GM19025 (cell line): Measurements from ENCODE around the gene LSM14B.
"Not testable (repeated sequence)": the region's sequence is repeated elsewhere in the genome, so short reads cannot be mapped to it uniquely, and the experiment has no call there.

ENCODE experiments used
- ATAC-seq: cut with Tn5 transposase; IDR thresholded peaks from one replicate; pipeline ENCODE4 v1.9.1; 2021; ENCODE audit warnings: mild to moderate bottlenecking, low read depth, moderate library complexity; ENCODE audit not compliant: unreplicated experiment

LSM14B gene

DNA sequence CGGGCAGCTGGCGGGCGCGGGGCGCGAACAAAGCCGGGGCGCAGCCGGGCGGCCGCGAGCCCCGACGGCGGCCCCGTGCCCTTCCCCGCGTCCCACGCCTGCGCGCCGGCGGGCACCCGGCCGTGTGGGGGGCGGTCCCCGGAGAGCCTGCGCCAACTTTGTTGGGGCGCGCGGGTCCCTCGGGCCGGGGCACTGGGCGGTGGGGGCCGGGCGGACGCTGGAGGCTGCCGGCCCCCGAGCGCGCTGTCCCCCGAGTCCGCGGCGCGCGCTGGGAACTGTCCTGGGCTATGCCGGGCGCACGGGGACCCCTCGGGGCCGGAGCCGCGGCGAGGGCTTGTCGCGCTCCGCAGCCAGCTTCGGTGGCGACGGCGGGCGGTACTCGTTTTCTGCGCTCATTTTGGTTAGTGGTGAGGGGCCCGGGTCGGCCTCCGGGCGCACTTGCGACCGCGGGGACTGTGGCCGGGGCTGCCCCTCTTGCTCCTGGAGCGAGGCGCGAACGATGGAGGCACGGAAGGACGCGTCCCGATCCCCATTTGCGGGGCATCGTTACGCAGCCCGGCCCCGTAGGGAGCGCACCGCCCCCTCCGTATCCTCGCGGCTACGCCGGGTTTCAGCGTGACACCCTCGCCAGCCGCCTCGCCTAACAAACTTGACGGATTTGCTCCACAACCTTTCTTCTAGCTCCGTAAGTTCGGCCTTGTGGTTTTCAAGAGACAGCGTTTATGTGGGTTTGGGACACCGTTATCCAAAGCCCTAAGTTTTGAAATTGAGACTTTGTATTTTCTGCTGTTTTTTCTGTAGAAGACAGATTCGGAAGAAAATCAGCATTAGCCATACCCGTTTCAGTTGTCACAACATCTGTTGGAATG is 21.9 kb downstream of the LSM14B start:
- ATAC-seq = peak; percentile 1

DNA sequence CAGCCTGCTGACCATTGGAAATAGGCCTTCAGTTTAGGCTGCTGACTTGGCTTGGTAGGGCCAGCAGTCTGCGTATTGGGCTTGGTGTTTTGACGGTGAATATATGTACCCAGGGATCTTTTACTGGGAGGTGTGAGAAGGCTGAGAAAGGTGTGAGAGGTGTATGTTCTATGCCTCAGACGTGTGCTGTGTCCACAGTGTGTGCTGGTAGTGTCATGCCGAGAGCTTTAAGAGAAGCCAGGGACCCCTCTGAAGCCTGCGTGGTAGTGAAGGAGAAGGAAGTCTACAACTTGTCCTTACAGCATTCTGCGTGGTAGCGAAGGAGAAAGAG is 23.4 kb downstream of the LSM14B start:
- ATAC-seq = no peak

DNA sequence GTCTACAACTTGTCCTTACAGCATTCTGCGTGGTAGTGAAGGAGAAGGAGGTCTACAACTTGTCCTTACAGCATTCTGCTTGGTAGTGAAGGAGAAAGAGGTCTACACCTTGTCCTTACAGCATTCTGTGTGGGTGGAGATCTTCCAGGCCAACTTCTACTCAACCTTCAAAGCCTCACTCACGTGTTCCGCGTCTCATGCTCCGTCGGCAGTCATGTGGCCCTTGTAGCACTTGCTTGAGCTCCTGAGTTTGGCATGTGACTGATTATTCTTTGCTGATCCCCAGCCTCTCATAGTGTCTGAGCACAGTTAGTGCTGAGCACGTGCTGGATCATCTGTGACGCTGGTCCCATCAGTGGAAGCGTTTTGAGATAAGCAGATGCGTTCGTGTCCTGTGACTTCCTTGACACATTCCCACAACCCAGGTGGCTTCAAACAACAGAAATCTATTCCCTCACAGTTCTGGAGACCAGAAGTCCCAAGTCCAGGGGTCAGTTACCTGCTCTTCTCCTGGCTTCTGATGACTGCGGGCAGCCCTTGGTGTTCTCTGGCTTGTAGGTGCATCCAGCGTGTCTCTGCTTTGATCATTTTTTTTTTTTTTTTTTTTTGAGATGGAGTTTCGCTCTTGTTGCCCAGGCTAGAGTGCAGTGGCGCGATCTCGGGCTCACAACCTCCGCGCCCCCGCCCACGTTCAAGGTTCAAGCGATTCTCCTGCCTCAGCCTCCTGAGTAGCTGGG is 23.9 kb downstream of the LSM14B start:
- ATAC-seq = no peak

DNA sequence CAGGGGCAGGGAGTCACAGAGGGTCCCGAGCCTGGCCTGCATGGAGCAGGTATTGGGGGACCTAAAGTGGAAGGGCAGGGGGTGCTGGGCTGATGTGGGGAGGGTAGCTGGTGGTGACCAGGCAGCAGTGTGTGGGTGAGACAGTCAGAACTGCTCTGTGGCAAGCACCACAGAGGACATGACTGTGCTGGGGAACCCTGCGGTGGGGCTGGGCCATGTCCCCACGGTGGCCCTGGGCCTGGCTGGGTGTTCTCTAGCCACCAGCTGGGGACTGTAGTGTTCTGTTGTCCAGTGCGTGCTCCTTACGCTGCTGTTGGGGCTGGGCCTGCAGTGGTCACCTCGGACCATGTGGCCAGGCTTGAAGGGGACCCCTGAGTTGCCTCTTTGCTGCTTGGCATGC is 24.9 kb downstream of the LSM14B start:
- no peak for ATAC-seq

DNA sequence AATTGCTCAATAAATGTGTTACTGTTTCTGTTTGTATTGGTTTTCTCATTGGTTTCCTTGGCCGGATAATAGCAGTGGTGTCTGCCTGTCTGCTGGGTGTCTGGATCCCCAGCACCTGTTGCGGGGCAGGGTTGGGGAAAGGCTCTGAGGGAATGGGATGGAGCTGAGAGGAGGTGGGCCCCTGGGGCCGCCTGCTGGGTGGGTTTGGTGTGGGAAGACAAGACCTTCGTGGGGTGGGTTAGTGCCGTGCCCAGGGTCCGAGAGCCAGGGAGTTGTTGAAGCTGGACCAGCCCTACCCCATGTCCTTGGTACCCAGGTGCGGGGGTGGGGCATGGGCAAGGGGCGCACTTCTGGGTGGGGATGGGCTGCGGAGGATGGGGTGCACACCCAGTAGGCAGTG is 25.3 kb downstream of the LSM14B start:
- no peak for ATAC-seq

DNA sequence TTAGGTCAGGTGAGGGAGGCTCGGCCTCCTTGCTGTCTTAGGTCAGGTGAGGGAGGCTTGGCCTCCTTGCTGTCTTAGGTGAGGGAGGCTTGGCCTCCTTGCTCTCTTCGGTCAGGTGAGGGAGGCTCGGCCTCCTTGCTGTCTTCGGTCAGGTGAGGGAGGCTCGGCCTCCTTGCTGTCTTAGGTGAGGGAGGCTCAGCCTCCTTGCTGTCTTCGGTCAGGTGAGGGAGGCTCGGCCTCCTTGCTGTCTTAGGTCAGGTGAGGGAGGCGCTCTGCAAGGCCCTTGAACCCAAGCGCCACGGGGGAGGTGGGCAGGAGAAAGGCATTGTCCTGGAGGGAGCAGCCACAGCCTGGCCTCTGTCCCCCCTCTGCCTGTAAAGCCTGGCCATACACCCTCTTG is 26.1 kb downstream of the LSM14B start:
- ATAC-seq = not testable (repeated sequence)

DNA sequence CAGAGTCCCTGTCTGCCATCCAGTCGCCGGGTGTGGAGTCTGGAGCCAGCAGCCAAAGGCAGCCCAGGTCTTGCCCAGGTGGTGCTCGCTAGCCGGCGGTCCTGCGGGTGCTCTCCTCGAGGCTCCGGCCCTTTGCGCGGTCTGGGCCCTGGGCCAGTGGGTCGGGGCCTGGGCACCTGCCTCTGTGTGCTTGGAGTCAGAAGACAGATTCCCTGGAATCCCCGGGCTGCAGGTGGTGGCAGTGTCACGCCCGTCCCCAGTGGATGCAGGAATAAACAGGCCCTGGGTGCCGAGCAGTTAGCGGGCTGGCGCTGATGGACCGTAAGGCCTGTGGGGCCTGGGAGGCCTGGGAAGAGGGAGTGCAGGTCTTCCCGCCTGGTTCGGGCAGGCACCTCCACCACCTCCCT is 26.6 kb downstream of the LSM14B start:
- no peak for ATAC-seq

DNA sequence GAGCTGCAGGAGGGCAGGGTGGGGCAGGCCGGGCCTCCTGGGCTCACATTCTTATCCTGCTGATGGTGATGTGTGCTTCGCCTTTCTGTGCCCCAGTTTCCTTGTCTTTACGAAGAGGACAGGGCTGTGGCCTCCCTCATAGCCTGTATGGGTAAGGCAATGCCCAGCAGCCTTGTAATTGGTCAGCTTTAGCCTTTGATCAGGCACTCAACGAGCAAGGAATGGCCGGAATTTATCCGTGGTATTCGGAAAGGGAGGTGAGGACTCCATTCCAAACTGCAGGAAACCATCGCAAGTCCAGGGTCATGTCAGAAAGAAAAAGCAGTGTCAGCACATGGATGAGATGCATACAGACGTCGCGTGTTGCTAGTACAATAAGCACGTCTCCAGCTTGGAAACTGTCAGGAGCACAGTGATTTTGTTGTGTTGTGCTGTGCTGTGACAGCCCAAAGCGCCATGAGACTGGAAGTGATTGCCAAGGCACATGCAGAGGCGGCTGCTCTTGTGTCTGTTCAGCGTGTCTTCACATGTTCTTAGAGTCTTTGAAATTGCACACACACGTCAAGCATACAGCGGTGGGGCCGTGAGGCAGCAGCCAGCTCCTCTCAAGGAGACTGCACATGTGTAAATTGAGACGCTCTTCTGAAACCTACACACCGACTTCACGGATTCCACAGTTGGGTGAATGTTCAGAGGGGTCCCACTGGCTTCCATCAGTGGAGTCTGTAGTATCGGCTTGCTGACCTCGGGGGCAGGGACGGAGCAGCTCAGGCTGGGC is 27.4 kb downstream of the LSM14B start:
- no peak for ATAC-seq

DNA sequence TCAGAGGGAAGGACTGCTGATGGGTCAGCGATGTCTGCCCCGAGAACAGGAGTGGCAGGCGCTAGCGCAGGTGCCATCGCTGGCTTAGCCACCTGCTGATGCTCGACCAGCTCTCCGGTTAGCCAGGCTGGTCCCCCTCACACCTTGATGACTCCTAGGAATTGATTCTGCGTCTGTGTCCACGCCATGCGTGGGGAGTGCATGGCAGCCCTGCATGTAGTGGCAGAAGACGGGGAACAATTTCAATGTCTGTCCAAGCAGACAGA is 28.0 kb downstream of the LSM14B start:
- ATAC-seq = no peak

DNA sequence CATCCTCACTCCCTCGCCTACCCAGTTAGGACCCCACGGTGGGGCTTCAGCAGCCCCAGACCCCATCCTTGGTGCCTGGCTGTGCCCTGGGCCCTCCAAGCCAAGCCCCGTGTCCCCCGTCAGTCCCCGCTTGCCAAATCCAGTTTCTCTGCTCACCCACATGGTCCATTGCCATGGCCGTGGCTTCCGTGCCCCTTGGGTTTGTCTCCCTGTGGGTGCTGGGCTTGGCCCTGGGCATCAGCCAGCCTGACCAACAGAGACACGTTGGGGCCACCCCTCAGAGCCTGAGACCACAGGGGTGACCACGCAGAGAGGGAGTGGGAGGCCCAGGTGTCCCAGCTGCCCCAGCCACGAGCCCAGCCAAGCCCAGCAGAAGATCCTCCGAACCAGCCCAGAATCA is 28.9 kb downstream of the LSM14B start:
- ATAC-seq = no peak

DNA sequence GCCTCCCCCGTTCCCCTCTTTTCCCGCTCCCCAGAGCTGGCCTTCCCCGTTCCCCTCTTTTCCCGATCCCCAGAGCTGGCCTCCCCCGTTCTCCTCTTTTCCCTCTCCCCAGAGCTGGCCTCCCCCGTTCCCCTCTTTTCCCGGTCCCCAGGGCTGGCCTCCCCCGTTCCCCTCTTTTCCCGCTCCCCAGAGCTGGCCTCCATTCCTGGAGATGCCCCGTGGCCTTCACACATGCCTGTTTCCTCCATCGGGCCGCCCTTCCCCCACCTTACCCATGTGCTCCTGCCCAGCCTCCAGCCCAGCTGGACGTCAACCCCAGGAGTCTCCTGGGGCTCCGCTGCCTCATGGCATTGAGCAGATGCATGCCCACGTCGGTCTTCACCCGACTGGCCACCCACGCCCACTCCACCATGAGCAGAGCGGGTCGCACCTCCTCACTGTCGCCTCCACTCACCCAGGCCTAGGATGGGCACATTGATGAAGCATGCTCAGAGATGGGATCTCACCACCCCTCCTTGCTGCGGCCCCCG is 29.6 kb downstream of the LSM14B start:
- ATAC-seq = no peak

DNA sequence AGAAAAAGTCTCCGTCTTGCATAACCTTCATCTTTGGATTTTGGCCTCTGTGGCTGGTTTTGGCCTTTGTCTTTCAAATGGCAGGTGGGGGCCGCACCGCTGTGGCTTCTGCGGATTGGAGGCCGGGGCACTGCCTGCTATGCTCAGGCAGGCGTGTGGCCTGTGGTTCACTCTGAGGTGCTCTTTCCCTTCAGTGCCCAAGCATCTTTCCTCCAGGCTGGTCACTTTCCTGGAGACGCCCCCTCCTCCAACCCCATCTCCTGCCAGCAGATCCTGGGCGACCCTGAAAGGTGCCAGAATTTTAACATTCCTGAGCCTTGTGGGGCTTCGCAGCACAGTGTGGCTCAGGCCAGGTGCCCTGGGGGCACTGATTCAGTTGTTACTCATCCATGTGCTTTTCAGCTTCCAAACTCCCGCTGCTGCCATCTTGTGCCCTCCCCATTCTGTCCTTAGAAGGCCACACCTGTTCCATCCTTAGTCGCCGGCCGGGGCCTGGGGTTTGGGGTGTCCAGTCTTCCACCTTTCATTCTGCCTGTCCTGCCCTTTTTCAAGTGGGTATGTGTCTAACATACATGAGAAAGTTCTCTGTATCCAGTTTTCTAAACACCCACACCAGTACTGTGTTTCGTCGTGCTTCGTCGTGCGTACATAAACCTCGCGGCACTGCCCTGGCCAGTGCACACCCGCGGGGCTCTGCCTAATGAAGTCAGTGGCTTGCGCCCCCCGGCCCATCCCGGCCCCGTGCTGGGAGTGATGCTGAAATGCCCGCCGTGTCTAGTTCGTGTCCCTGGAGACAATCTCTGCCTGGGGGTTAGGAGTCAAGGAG is 33.4 kb downstream of the LSM14B start:
- no peak for ATAC-seq

DNA sequence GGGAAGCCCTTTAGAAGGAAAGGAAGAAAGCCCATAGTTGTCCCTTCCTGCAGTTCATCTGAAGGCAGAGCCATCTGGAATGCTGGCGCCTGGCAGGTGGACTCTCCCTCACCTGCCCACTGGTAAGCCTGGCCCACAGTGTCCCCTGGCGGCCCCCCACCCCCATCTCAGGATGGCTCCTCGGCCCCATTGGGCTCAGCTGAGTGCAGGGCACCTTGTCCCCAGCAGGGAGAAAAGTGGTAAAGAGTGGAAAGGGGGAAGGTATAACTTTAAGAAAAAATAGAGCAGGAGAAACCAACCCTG is 33.9 kb downstream of the LSM14B start:
- no peak for ATAC-seq

DNA sequence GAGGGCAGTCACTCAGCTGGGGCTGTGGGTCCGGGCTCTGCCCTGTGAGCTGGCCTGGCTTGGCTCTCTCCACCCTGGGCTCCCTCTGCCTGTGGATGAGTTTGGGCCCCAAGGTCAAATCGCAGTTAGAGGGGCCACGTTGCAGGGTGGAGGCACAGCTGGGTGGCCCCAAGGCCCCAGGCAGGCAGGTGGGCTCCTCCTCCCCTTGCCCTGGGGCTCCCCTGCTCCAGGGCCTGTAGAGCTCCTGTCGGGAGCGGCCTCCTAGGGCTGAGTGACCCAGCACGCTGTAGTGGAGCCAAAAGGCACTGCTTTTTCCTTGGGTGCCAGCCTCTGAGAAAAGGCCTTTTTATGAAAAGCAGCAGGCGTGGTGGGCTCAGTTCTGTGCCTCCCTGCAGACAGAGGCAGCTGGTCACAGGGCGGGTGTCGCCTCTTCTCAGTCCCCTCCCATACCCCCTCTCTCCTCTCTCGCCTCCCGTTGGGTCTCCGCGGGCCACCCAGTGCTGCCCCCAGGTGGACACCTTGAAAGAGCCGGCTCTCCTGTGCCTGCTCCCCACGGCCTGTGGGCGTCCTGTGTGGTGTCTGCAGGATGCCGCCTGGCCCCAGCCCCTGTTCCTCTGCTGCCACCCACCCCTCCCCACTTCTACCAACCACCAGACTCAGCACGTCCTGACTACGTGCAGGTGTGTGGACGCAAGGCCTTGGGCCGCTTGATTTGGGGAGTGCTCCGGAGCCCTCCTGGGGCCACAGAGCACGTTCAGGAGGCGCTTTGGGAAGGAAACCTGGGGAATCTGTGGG is 34.5 kb downstream of the LSM14B start:
- ATAC-seq = no peak

DNA sequence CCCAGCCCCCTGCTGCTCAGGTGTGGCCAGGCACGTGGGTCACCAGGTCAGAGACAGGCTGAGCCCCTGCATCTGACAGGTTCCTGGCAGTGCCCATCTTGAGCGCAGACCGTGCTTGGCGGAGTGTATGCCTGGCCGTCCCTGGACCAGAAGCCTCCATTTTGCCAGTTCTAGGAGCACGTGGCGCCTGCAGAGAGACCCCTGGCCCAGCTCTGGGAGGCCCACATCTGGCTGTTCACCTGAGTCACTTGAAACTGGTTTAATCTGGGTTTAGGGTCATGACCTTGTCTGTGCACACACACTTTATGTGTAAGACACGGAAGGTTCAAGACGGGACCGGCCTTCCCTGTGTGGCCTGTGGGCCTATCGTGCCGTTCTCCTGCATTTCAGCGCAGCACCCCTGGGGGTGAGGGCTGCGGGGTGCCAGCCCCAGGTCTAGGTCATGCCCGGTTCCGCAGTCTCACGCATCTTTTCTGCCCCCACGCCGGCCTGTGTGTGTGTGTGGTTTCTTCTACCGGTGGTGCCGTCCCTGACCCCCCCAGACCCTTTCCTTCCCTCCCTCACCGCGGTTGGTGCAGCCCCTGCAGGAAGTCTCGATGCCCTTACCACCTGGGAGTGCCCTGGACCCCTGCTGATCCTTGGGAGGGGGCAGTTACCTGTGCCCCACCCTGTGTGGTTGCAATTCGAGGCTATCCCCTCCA is 35.3 kb downstream of the LSM14B start:
- no peak for ATAC-seq

DNA sequence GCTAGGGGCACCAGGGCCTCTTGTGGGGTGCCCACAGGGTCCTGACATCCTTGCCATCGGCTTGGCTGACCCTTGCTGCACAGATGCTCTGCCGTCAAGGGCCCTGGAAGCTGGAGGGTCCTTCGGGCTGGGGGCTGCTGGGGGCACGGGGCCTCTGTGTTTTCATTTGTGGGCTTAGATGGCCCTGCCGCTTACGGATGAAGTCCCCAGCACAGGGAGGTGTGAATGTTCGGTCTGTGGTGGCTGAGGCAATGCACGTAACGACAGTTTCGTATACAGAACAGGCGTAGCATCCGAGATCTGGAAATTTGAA is 35.8 kb downstream of the LSM14B start:
- ATAC-seq = no peak

DNA sequence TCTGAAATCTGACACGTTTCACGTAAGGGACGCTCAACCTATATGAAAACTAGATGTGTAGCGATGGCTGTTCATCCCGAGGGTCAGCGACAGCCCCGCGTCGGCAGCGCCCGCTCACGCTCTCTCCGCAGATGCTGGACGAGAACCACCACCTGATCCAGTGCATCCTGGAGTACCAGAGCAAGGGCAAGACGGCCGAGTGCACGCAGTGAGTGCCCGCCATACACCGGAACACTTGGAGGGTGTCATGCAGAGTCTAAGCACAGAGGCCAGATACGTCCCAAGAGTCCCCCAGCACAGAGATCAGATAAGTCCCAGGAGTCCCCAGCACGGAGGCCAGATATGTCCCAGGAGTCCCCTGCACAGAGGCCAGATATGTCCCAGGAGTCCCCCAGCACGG is 36.3 kb downstream of the LSM14B start:
- no peak for ATAC-seq

DNA sequence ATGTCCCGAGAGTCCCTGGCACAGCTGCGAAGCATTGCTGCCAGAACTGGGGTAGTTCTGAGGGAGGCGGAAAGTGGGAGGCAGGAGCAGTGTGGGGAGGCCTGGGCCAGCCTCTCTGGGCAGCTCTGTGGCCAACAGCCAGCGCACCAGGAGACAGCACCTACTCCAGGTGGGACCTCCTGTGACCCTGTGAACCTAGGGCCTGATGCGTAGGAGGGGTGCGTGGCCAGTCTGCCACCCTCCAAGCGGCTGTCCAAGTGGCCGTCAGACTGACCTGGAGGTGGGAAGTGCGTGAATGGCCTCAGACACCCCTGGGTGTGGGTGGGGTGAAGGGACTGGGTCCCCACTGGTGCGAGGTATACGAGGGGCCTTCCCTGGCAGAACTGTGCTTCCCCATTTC is 36.8 kb downstream of the LSM14B start:
- ATAC-seq = no peak

DNA sequence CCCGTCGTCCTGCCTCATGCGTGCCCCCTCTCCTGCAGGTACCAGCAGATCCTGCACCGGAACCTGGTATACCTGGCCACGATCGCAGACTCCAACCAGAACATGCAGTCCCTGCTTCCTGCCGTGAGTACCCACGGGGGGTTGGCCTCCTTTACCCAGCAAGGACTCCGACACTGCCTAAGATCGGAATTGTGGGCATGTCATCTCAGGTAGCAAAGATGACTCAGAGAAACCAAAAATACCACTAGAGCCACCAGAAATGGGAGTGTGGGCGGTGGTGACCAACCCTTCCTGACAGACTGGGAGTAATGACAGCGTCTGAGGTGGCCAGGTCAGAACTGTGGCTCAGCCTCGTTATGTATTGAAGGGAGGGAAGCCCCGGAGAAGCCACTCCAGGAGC is 37.6 kb downstream of the LSM14B start:
- ATAC-seq = peak; percentile 59

DNA sequence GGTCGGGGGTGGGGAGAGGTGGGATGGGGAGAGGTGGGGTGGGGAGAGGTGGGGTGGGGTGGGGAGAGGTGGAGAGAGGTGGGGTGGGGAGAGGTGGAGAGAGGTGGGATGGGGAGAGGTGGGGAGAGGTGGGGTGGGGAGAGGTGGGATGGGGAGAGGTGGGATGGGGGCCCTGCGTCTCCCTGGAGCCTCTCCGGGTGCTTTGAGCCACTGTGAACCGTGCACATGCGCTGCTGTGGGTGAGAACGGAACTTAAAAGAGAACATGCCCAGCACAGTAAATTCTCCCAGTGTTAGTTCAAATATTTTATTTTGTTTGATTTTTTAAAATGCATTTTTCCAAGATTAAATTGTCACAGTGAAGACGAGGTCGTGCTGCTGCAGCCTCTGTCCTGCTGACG is 38.0 kb downstream of the LSM14B start:
- ATAC-seq = no peak
